ENCODE data around the gene MMP8.
"Not testable (repeated sequence)": the region's sequence is repeated elsewhere in the genome, so short reads cannot be mapped to it uniquely, and the experiment has no call there.

The MMP8 gene

GRCh38 chr11:102724904-102725500 lies at the start of gene MMP8:
Gene MMP8 (minus strand): TSS chr11:102724954. CDS start chr11:102724855, 99 bp downstream.
- ATAC-seq, result no peak

GRCh38 chr11:102773386-102773785 lies 48.6 kb upstream of the MMP8 start:
- ATAC-seq, result no peak

DNA sequence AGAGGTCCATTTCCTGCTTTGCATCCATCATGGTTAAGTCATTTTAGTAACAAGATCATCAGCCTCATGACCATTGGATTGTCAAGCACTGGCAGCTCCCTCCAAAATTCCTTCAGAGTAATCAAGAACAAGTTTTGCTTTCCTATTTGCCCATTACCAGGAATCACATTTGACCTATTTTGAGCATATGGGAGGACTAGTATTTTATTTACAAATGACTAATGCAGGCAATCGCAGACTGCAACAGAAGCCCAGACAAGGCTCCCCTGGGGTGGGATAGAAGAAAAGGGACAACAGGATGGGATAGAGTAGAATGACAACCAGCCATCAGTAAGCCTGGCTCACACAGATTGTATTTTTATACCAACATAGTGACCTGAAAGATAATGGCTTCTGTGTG lies 46.6 kb upstream of the MMP8 start:
- no peak for ATAC-seq

DNA sequence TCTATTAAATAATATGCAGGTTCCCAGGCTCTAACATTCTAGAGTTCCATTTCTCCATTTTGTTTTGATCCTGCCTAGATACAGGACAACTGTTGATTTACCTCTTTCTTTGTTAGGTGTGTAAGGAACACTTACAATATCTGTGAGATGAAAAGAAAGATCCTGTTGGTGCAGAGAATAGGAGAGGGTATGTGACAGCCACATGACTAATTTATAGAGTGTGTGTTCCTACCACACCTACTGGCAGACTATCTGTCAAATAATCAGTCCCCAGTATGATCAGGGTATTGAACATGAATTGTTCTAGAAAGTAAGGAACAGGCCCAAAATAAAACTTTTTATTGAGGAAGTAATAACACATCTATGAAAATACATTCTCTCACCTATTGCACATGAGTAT lies 45.4 kb upstream of the MMP8 start:
- ATAC-seq, result no peak

- no peak for ATAC-seq
Observed at GRCh38 chr11:102767800-102768199, 43.0 kb upstream of the MMP8 start.

GRCh38 chr11:102763440-102763839 lies 38.7 kb upstream of the MMP8 start:
- ATAC-seq, result no peak

GRCh38 chr11:102762361-102762767 lies 37.6 kb upstream of the MMP8 start:
- no peak for ATAC-seq

DNA sequence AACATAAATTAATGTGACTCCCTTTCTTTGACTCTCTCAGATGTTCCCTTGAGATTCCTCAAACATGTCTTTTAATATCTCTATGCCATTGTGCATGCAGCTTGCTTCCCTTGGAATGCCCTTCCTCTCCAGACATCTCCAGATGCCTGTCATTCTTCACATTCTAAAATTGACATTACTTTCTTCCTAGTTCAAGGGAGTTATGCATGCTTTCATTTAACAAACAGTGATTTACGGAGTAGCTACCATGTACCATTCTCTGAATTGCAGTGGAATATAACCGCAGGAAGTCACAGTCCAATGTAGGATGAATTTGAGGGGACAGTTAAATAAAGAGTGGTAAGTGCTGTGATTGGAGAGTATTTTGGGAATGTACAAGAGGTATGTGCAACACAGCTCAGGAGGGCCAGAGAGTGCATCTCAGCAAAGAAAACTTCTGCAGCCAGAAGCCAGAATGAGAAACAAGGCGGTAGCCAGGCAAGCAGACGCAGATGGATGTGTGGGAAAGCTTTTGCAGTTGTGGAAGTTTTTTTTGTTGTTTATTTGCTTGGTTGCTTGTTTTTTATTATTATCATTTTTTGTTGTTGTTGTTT lies 37.0 kb upstream of the MMP8 start:
- ATAC-seq, result no peak

GRCh38 chr11:102760344-102761035 lies 35.7 kb upstream of the MMP8 start:
- ATAC-seq, result peak in 1 of 2 donors; percentile 32

GRCh38 chr11:102757823-102758549 lies 33.2 kb upstream of the MMP8 start:
- ATAC-seq, result no peak

DNA sequence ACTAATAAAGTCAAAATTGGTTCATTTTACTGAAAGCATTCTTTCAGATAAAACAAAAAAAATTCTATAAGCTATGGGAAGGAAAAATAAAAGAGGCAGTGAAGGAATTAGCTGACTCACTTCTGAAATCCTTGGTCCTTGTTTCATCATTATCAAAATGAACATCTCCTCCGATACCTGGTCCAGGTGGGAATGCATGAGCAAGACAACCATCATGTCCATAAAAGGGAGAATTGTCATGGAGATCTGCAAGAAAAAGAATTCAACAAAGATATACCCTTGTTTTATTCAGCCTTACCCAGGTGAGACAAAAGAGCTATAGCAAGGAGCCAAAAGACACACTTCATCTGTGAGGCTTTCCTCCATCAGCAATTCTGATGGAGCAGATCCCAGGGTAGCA lies 28.5 kb upstream of the MMP8 start:
- ATAC-seq, result no peak

GRCh38 chr11:102751673-102752072 lies 26.9 kb upstream of the MMP8 start:
- no peak for ATAC-seq

DNA sequence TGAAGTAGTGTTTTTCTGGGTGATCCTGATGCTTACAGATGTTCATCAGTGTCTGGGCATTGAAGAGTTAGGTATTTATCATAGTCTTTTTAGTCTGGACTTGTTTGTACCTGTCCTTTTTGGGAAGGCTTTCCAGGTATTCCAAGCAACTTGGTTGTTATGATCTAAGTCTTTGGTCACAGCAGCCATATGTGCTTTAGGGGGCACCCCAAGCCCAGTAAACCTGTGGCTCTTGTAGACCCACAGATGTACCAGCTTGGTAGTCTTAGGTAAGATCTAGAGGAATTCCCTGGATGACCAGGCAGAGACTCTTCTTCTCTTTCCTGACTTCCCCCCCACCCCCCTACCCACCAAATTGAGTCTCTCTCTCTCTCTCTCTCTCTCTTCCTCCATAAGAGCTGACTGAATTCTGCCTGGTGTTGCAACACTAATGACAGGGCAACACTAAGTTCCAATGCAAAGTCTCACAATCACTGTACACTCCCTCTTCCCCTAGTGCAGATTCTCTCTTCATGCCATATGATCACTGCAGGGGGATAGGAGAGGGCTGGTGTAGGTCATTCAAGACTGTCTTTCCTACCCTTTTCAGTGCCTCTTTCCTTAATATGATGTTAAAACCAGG lies 24.5 kb upstream of the MMP8 start:
- no peak for ATAC-seq

- not testable (repeated sequence) for ATAC-seq
Observed at GRCh38 chr11:102746746-102747578, 22.2 kb upstream of the MMP8 start.

DNA sequence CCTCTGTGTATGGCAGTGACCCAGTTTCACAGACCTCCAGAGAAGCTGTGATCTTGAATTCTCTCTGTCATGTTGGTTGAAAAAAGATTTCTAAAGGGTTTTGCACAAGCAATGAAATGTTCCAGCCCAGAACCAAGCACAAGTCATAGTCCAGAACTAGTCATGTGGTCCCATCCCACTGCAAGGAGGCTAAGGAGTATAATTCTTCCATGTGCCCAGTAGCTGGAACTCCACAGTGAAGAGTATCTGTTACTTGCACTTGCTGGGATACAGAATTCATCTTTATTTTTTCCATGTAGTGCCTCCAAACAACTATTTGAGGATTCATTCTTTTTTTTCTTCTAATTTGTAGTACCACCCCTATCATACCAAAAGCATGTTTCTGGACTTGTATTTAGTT lies 9.9 kb upstream of the MMP8 start:
- no peak for ATAC-seq

- no peak for ATAC-seq
Observed at GRCh38 chr11:102733232-102733875, 8.6 kb upstream of the MMP8 start.

- ATAC-seq, result not testable (repeated sequence)
Observed at GRCh38 chr11:102730944-102731343, 6.2 kb upstream of the MMP8 start.

- no peak for ATAC-seq
Observed at GRCh38 chr11:102729849-102730815, 5.4 kb upstream of the MMP8 start.

DNA sequence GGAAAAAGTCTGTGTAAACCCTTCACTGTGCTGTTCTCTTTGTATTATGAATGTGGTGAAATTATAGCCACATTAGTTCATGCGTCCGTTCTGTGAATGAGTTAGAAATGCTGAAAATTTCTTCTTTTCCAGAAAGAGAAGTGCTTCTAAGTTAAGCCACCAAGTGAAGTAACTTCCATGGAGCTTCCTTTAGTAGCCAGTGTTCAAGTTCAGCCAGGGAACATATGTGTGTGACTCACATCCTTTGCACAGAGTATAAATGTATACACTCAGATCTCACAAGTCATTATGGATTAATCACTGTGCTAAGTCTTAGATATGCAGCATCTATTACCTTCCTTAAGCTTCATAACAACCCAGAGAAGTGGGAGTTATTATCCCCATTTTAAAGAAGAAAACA lies 3.1 kb upstream of the MMP8 start:
- no peak for ATAC-seq

DNA sequence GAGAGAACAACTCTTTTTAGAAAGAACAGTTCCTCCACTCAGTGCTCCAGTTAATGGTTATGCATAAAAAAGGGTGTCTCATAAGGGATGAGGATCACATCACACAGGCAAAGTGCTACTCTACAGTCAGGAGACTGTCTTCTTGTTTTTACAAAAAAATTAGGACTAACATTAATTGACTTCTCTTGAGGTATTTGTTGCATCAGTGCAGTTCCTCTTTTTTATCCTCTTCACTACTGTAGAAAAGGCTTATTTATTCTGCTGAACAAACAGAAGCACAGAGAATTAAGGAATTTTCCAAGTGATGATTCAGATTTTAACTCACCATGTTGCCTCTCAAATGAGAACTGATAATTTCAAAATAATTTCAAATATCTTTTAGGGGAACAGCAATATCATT lies 1.9 kb downstream of the MMP8 start:
- ATAC-seq, result no peak

Measured in activated CD4-positive, CD25-positive, alpha-beta regulatory T cell treated with anti-CD3 and anti-CD28 coated beads, Interleukin-2, amount 50 U/mL, for 24 hours (primary cell).